HuH-7 (cell line): ENCODE results near the gene GSPT2.
"Not testable (repeated sequence)": the region's sequence is repeated elsewhere in the genome, so short reads cannot be mapped to it uniquely, and the experiment has no call there.

ENCODE experiments used
- DNase-seq: peaks from one replicate; pipeline ENCODE4 v3.0.0; 2011; ENCODE audit warnings: low spot score

GSPT2 gene

GRCh38 chrX:51743179-51743957 lies at the start of gene GSPT2:
Gene GSPT2 (plus strand): TSS chrX:51743442. CDS start chrX:51743627, 185 bp downstream.
- no peak for DNase-seq

- no peak for DNase-seq
Measured at GRCh38 chrX:51694254-51694653, 49.0 kb upstream of the GSPT2 start.

GRCh38 chrX:51697397-51697796 lies 45.8 kb upstream of the GSPT2 start:
- DNase-seq: no peak

GRCh38 chrX:51710277-51711164 lies 32.7 kb upstream of the GSPT2 start, which contains the start of gene CENPVL1:
Gene CENPVL1 (plus strand): TSS chrX:51710512. CDS start chrX:51710512, 0 bp downstream.
- DNase-seq: not testable (repeated sequence)

- not testable (repeated sequence) for DNase-seq
Measured at GRCh38 chrX:51712943-51713647, 30.1 kb upstream of the GSPT2 start.

- DNase-seq: no peak
Measured at GRCh38 chrX:51728202-51728601, 15.0 kb upstream of the GSPT2 start.

GRCh38 chrX:51737091-51737490 lies 6.2 kb upstream of the GSPT2 start:
- DNase-seq: no peak

GRCh38 chrX:51742586-51742985 lies 656 bp upstream of the GSPT2 start:
- DNase-seq: no peak

GRCh38 chrX:51747671-51748070 lies 4.4 kb downstream of the GSPT2 start:
- no peak for DNase-seq

- DNase-seq: no peak
Measured at GRCh38 chrX:51759055-51759839, 16.0 kb downstream of the GSPT2 start.

- no peak for DNase-seq
Measured at GRCh38 chrX:51760657-51761056, 17.4 kb downstream of the GSPT2 start.

GRCh38 chrX:51766546-51766945 lies 23.3 kb downstream of the GSPT2 start:
- no peak for DNase-seq

- no peak for DNase-seq
Measured at GRCh38 chrX:51776851-51777250, 33.6 kb downstream of the GSPT2 start.

GRCh38 chrX:51779306-51779705 lies 36.1 kb downstream of the GSPT2 start:
- DNase-seq: no peak

GRCh38 chrX:51795136-51795535 lies 51.9 kb downstream of the GSPT2 start:
- no peak for DNase-seq
